KMS-11 (cell line): ENCODE measurements around the gene LEKR1.

ENCODE experiments used
- H2AFZ ChIP-seq: fragments of 200-600 bp; sonication (generic); 2 replicates; pipeline ENCODE4 v1.6.1; 2016; ENCODE audit warnings: antibody characterized with exemption, mixed run types, low read depth
- H3K27ac ChIP-seq: fragments of 200-600 bp; sonication (generic); 2 replicates; pipeline ENCODE4 v1.6.1; 2016; ENCODE audit warnings: mild to moderate bottlenecking, mixed run types
- H3K27me3 ChIP-seq: fragments of 200-600 bp; sonication (generic); 2 replicates; pipeline ENCODE4 v1.6.1; 2017; ENCODE audit warnings: mild to moderate bottlenecking, low read depth, mixed run types, moderate library complexity; ENCODE audit not compliant: insufficient read depth
- H3K36me3 ChIP-seq: fragments of 200-600 bp; sonication (generic); 2 replicates; pipeline ENCODE4 v1.6.1; 2017; ENCODE audit warnings: mild to moderate bottlenecking, mixed run types; ENCODE audit not compliant: insufficient read depth
- H3K4me1 ChIP-seq: fragments of 200-600 bp; sonication (generic); 2 replicates; pipeline ENCODE4 v1.6.1; 2016; ENCODE audit warnings: mild to moderate bottlenecking, low read depth, mixed run types; ENCODE audit not compliant: poor library complexity, severe bottlenecking
- H3K4me2 ChIP-seq: fragments of 200-600 bp; sonication (generic); 2 replicates; pipeline ENCODE4 v1.7.0; 2016; ENCODE audit warnings: mild to moderate bottlenecking, mixed run types
- H3K4me3 ChIP-seq: fragments of 200-600 bp; sonication (generic); IDR thresholded peaks from 2 replicates; pipeline ENCODE4 v1.6.1; 2017; ENCODE audit warnings: low read depth, low read length, mixed read lengths; ENCODE audit not compliant: insufficient read depth
- H3K79me2 ChIP-seq: fragments of 200-600 bp; sonication (generic); 2 replicates; pipeline ENCODE4 v1.6.1; 2016; ENCODE audit warnings: low read depth, mixed run types; ENCODE audit not compliant: insufficient read depth
- H3K9ac ChIP-seq: fragments of 200-600 bp; sonication (generic); 2 replicates; pipeline ENCODE4 v1.6.1; 2016; ENCODE audit warnings: mild to moderate bottlenecking, mixed run types
- H4K20me1 ChIP-seq: fragments of 200-600 bp; sonication (generic); 2 replicates; pipeline ENCODE4 v1.6.1; 2016; ENCODE audit warnings: mild to moderate bottlenecking, mixed run types; ENCODE audit not compliant: insufficient read depth
- CTCF ChIP-seq: fragments of 200-600 bp; sonication (generic); conservative IDR thresholded peaks from 2 replicates; pipeline ENCODE4 v1.6.1; 2017; ENCODE audit warnings: low read depth, mild to moderate bottlenecking, antibody characterized with exemption, low read length, moderate library complexity, mixed read lengths

Gene LEKR1

GRCh38 chr3:156840826-156841689, 14.9 kb downstream of the LEKR1 start:
- Histone ChIP-seq H3K4me3 (no peak overlapping the region), H3K36me3 (no peaks in the 10 kb centered on the region), H3K27ac (no peak overlapping the region), H3K9ac (no peak overlapping the region), H3K4me1 (no peaks in the 10 kb centered on the region), H3K4me2 (no peak overlapping the region), H4K20me1 (no peaks in the 10 kb centered on the region), H3K79me2 (no peaks in the 10 kb centered on the region), H3K27me3 (no peaks in the 10 kb centered on the region), H2AFZ (no peak overlapping the region)
- TF ChIP-seq CTCF = no peak

GRCh38 chr3:156843071-156843808, 17.1 kb downstream of the LEKR1 start:
- H3K4me1 ChIP-seq = no peaks in the 10 kb centered on the region
- H3K4me2 ChIP-seq = no peak overlapping the region
- no peaks in the 10 kb centered on the region for H3K27me3 ChIP-seq
- no peak overlapping the region for H2AFZ ChIP-seq
- no peak overlapping the region for H3K27ac ChIP-seq
- H3K9ac ChIP-seq = no peak overlapping the region
- no peaks in the 10 kb centered on the region for H4K20me1 ChIP-seq
- no peak overlapping the region for H3K4me3 ChIP-seq
- no peaks in the 10 kb centered on the region for H3K36me3 ChIP-seq
- H3K79me2 ChIP-seq = no peaks in the 10 kb centered on the region
- no peak for TF ChIP-seq CTCF

GRCh38 chr3:156847752-156848448, 21.7 kb downstream of the LEKR1 start:
- no peaks in the 10 kb centered on the region for H3K27me3 ChIP-seq
- no peaks in the 10 kb centered on the region for H3K36me3 ChIP-seq
- H2AFZ ChIP-seq = no peak overlapping the region
- H3K9ac ChIP-seq = no peak overlapping the region
- H3K4me1 ChIP-seq = no peaks in the 10 kb centered on the region
- H3K79me2 ChIP-seq = no peaks in the 10 kb centered on the region
- H4K20me1 ChIP-seq = no peaks in the 10 kb centered on the region
- no peak overlapping the region for H3K27ac ChIP-seq
- no peak for TF ChIP-seq CTCF
- no peak overlapping the region for H3K4me3 ChIP-seq
- H3K4me2 ChIP-seq = no peak overlapping the region

- no peaks in the 10 kb centered on the region for H3K36me3 ChIP-seq
- H3K27me3 ChIP-seq = no peaks in the 10 kb centered on the region
- H3K4me2 ChIP-seq = no peak overlapping the region
- H3K27ac ChIP-seq = no peak overlapping the region
- no peaks in the 10 kb centered on the region for H3K4me1 ChIP-seq
- no peak for TF ChIP-seq CTCF
- H2AFZ ChIP-seq = no peak overlapping the region
- no peak overlapping the region for H3K9ac ChIP-seq
- H3K4me3 ChIP-seq = no peak overlapping the region
- no peaks in the 10 kb centered on the region for H3K79me2 ChIP-seq
- no peaks in the 10 kb centered on the region for H4K20me1 ChIP-seq
Observed at GRCh38 chr3:156859578-156859977, 33.4 kb downstream of the LEKR1 start.
